Measurements from ENCODE around the gene CFAP91. TPM values are rescaled to one million over a fixed set of nuclear protein-coding genes. Genes with fewer than 3 reads are reported as not detected.

The CFAP91 gene
- total RNA-seq, 1 experiment from 2014 or later = 0.90 TPM

GRCh38 chr3:119747357-119747756 is 44.5 kb downstream of the CFAP91 start:
- in situ Hi-C loops (cut with HindIII; ENCODE audit: low pct_unique_long_range_greater_than_20kb, low sequenced_read_pairs) = no loop called here
- TF ChIP-seq SIN3A (IDR thresholded peaks at IDR 0.05; ENCODE audit: borderline replicate concordance, insufficient read depth, low read depth, low read length) (no peak), CTCF (IDR thresholded peaks at IDR 0.05) (no peak)
- ChIA-PET CTCF (no interaction called here), POLR2A (interaction anchor here (0.8 kb wide), 1 partner anchor 99 kb away, joined by 4 read pairs; no protein-coding TSS in a partner anchor)
- DNase-seq (ENCODE audit: low read depth, low spot score) (no peak), ATAC-seq (no peak)
- Histone ChIP-seq H3K27ac (ENCODE audit: low read length) (no peak overlapping the region), H3K36me3 (ENCODE audit: control insufficient read depth, insufficient read depth, low read length) (no peaks in the 10 kb centered on the region), H3K9me3 (ENCODE audit: control insufficient read depth, insufficient read depth, low read depth, low read length) (no peaks in the 10 kb centered on the region), H3K4me1 (ENCODE audit: control insufficient read depth, insufficient read depth, low read length) (no peaks in the 10 kb centered on the region), H3K27me3 (ENCODE audit: control insufficient read depth, insufficient read depth, low read length) (peaks cover 13% of the 10 kb centered on the region), H3K4me3 (ENCODE audit: low read depth in 2 of 2, low read length in 2 of 2) (no peak overlapping the region)
- intact Hi-C loops (cut with micrococcal nuclease; ENCODE audit: unreplicated experiment) = no loop called here
- BruUV-seq (replicated peaks) = no TSS peak

- TF ChIP-seq SIN3A (IDR thresholded peaks at IDR 0.05; ENCODE audit: borderline replicate concordance, insufficient read depth, low read depth, low read length) (no peak), CTCF (IDR thresholded peaks at IDR 0.05) (no peak), POLR2AphosphoS5 (IDR thresholded peaks at IDR 0.05; ENCODE audit: low read depth, low read length) (no peak), TCF7L2 (IDR thresholded peaks at IDR 0.05; ENCODE audit: low read depth, low read length) (no peak)
- intact Hi-C loops (cut with micrococcal nuclease; ENCODE audit: unreplicated experiment) = no loop called here
- no peaks in the 10 kb centered on the region for H3K4me1 ChIP-seq (ENCODE audit: control insufficient read depth, insufficient read depth, low read length)
- POLR2A ChIA-PET = no interaction called here
- ATAC-seq (no peak), DNase-seq (ENCODE audit: low read depth, low spot score) (no peak)
- no peak overlapping the region for H3K27ac ChIP-seq (ENCODE audit: low read length)
- H3K27me3 ChIP-seq (ENCODE audit: control insufficient read depth, insufficient read depth, low read length) = peaks cover 13% of the 10 kb centered on the region
- in situ Hi-C loops (cut with HindIII; ENCODE audit: low pct_unique_long_range_greater_than_20kb, low sequenced_read_pairs) = no loop called here
- no peaks in the 10 kb centered on the region for H3K9me3 ChIP-seq (ENCODE audit: control insufficient read depth, insufficient read depth, low read depth, low read length)
- BruUV-seq (replicated peaks) = no TSS peak
- H3K36me3 ChIP-seq (ENCODE audit: control insufficient read depth, insufficient read depth, low read length) = no peaks in the 10 kb centered on the region
- CTCF ChIA-PET = no interaction called here
- no peak overlapping the region for H3K4me3 ChIP-seq (ENCODE audit: low read depth in 2 of 2, low read length in 2 of 2)
Measured at GRCh38 chr3:119748991-119749390, 46.2 kb downstream of the CFAP91 start.

GRCh38 chr3:119751423-119751822 is 48.6 kb downstream of the CFAP91 start:
- no peak for DNase-seq (ENCODE audit: low read depth, low spot score)
- TF ChIP-seq REST (IDR thresholded peaks at IDR 0.05; ENCODE audit: insufficient read depth in 1 of 2, low read depth in 2 of 2, low read length in 1 of 2) (no peak), TCF7L2 (IDR thresholded peaks at IDR 0.05; ENCODE audit: low read depth, low read length) (no peak)
- intact Hi-C loops (cut with micrococcal nuclease; ENCODE audit: unreplicated experiment) = no loop called here
- no peak overlapping the region for H3K27ac ChIP-seq (ENCODE audit: low read length)
- H3K27me3 ChIP-seq (ENCODE audit: control insufficient read depth, insufficient read depth, low read length) = peaks cover 15% of the 10 kb centered on the region
- H3K4me1 ChIP-seq (ENCODE audit: control insufficient read depth, insufficient read depth, low read length) = no peaks in the 10 kb centered on the region
- in situ Hi-C loops (cut with HindIII; ENCODE audit: low pct_unique_long_range_greater_than_20kb, low sequenced_read_pairs) = no loop called here
- no peak for ATAC-seq
- no peak overlapping the region for H3K4me3 ChIP-seq (ENCODE audit: low read depth in 2 of 2, low read length in 2 of 2)
- ChIA-PET POLR2A (no interaction called here), CTCF (interaction anchor here (0.9 kb wide), 1 partner anchor 1933 kb away, joined by 3 read pairs; no protein-coding TSS in a partner anchor)
- H3K9me3 ChIP-seq (ENCODE audit: control insufficient read depth, insufficient read depth, low read depth, low read length) = no peaks in the 10 kb centered on the region
- BruUV-seq (replicated peaks) = no TSS peak
- no peaks in the 10 kb centered on the region for H3K36me3 ChIP-seq (ENCODE audit: control insufficient read depth, insufficient read depth, low read length)

Other genes with a start within 250 kb of the CFAP91 start
- gene TMEM39A, start 239.4 kb upstream of the CFAP91 start, total RNA-seq (2021; ENCODE audit: unreplicated experiment) = 47.8 TPM
- gene POGLUT1, start 234.1 kb upstream of the CFAP91 start, total RNA-seq (2021; ENCODE audit: unreplicated experiment) = 24.6 TPM
- 170 TPM for gene TIMMDC1, start 204.5 kb upstream of the CFAP91 start, total RNA-seq (2021; ENCODE audit: unreplicated experiment)
- 0.15 TPM for gene CD80, start 143.4 kb upstream of the CFAP91 start, total RNA-seq (2021; ENCODE audit: unreplicated experiment)
- gene ADPRH, start 123.5 kb upstream of the CFAP91 start, total RNA-seq (2021; ENCODE audit: unreplicated experiment) = 7.8 TPM
- gene PLA1A, start 105.1 kb upstream of the CFAP91 start, total RNA-seq (2021; ENCODE audit: unreplicated experiment) = not detected
- 0.15 TPM for gene POPDC2, start 42.4 kb upstream of the CFAP91 start, total RNA-seq (2021; ENCODE audit: unreplicated experiment)
- gene COX17, start 25.6 kb upstream of the CFAP91 start, total RNA-seq (2021; ENCODE audit: unreplicated experiment) = 81.6 TPM
- not detected for gene NR1I2, start 79.1 kb downstream of the CFAP91 start, total RNA-seq (2021; ENCODE audit: unreplicated experiment)